SK-N-MC (cell line): Measurements from ENCODE around the gene SLC12A3.

Source experiments
- EZH2 ChIP-seq: fragments of 200-600 bp; sonication (generic); IDR thresholded peaks from one replicate; pipeline ENCODE4 v1.6.1; 2017; ENCODE audit warnings: antibody characterized with exemption
- FOXP2 ChIP-seq: optimal IDR thresholded peaks from 2 replicates; pipeline ENCODE3; 2011; ENCODE audit warnings: mild to moderate bottlenecking, moderate library complexity; ENCODE audit not compliant: insufficient read depth; ENCODE audit errors: extremely low read length, control extremely low read depth
- POLR2AphosphoS5 ChIP-seq: IDR thresholded peaks from 2 replicates; pipeline ENCODE4 v1.6.1; 2012; ENCODE audit warnings: mild to moderate bottlenecking, low read depth, low read length, borderline replicate concordance

DNA sequence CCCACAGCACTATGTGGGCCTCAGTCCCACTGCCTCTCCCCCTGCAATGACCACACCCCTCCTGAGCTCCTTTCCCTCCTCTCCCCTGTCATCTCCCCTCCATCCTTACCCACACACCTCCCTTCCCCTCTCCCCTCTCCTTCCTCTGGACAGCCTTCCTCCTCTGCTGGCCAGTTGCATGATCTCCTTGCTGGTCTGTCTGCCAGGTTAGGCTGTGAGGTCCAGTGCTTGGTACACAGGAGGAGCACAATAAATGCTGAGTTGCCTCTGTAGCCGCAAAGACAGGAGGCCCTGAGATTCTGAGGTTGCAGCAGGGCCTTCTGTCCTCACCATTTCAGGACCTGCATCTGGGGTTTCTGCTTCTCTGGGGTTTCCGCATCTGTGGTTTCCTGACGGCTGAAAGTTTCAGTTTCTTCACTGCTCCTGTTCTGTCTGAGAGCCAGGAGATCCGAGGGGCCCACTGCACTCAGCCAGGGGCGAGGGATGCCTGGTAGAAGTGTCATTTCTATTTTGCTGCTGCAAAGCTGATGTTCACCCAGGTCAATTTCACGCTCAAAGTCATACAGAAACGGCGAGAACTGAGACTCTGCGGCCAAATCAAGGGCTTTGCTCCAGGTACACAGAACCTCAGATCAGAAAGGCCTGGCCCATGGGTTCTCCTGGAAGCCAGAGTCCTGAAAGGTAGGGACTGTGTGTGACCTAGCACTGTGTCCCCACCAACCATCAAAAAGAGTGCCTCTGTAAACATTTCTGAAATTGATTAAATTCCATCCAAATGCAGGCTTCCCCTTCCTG is 4.6 kb upstream of the SLC12A3 start:
- no peak for TF ChIP-seq EZH2
- TF ChIP-seq POLR2AphosphoS5, result no peak
- no peak for TF ChIP-seq FOXP2
